PC-3 (cell line): ENCODE measurements around the gene DAND5. TPM values are rescaled to one million over a fixed set of nuclear protein-coding genes. Genes with fewer than 3 reads are reported as not detected.
"Not testable (repeated sequence)": the region's sequence is repeated elsewhere in the genome, so short reads cannot be mapped to it uniquely, and the experiment has no call there.

ENCODE experiments used
- ATAC-seq: fragments of 200-7000 bp; cut with Tn5 transposase; 2 replicates; pipeline ENCODE4 v1.9.1; 2020; ENCODE audit warnings: mild to moderate bottlenecking, moderate library complexity
- BruUV-seq: library from RNA; stranded (reverse); fragments of 400-500 nt; replicated peaks from 2 replicates; lab custom pipeline; 2021; lab: Mats Ljungman, UMichigan
- CTCF ChIA-PET: fragments of 300-600 bp; sonication (Branson Sonifier 250); formaldehyde crosslinking; loops from one replicate; lab custom pipeline; 2022; ENCODE audit warnings: antibody characterized with exemption; lab: Charles Lee
- POLR2A ChIA-PET: fragments of 300-600 bp; sonication (Branson Sonifier 250); formaldehyde crosslinking; loops from one replicate; lab custom pipeline; 2022; ENCODE audit warnings: antibody characterized with exemption; ENCODE audit not compliant: unreplicated experiment; lab: Charles Lee
- DNase-seq: peaks from one replicate; pipeline ENCODE4 v3.0.0-alpha.2; 2015
- H2AFZ ChIP-seq: fragments of 300-600 bp; sonication (generic); 2 replicates; pipeline ENCODE4 v1.6.0; 2016; ENCODE audit warnings: antibody characterized with exemption, low read length
- H3F3A ChIP-seq: fragments of 300-600 bp; sonication (generic); one replicate; pipeline ENCODE4 v1.6.0; 2017; ENCODE audit warnings: antibody characterized with exemption, low read length, control low read depth, mild to moderate bottlenecking; ENCODE audit not compliant: unreplicated experiment
- H3K27ac ChIP-seq: fragments of 300-600 bp; sonication (generic); 2 replicates; pipeline ENCODE4 v1.5.1; 2016; ENCODE audit warnings: mild to moderate bottlenecking, low read length
- H3K27me3 ChIP-seq: fragments of 300-600 bp; sonication (generic); 2 replicates; pipeline ENCODE4 v1.6.1; 2016; ENCODE audit warnings: low read length, mixed read lengths
- H3K36me3 ChIP-seq: fragments of 300-600 bp; sonication (generic); 2 replicates; pipeline ENCODE4 v1.6.1; 2016; ENCODE audit warnings: low read depth, mixed run types, low read length, mixed read lengths
- H3K4me1 ChIP-seq: fragments of 300-600 bp; sonication (generic); 2 replicates; pipeline ENCODE4 v1.5.1; 2016; ENCODE audit warnings: low read length; ENCODE audit not compliant: insufficient read depth
- H3K4me2 ChIP-seq: fragments of 300-600 bp; sonication (generic); 2 replicates; pipeline ENCODE4 v1.6.0; 2016; ENCODE audit warnings: low read length
- H3K4me3 ChIP-seq: fragments of 300-600 bp; sonication (generic); 2 replicates; pipeline ENCODE4 v1.5.1; 2016; ENCODE audit warnings: mild to moderate bottlenecking, low read length, mixed read lengths
- H3K79me2 ChIP-seq: fragments of 300-600 bp; sonication (generic); 2 replicates; pipeline ENCODE4 v1.6.1; 2017; ENCODE audit warnings: low read length, mixed read lengths
- H3K9ac ChIP-seq: fragments of 300-600 bp; sonication (generic); 2 replicates; pipeline ENCODE4 v1.6.0; 2016; ENCODE audit warnings: mild to moderate bottlenecking, low read length
- H3K9me2 ChIP-seq: fragments of 300-600 bp; sonication (generic); replicated peaks from 2 replicates; pipeline ENCODE4 v1.6.1; 2016; ENCODE audit warnings: mixed run types, low read length, mixed read lengths
- H3K9me3 ChIP-seq: fragments of 300-600 bp; sonication (generic); 2 replicates; pipeline ENCODE4 v1.6.1; 2016; ENCODE audit warnings: low read length, mixed read lengths
- H4K20me1 ChIP-seq: fragments of 300-600 bp; sonication (generic); 2 replicates; pipeline ENCODE4 v1.6.1; 2016; ENCODE audit warnings: low read length, mixed read lengths
- EZH2 ChIP-seq: fragments of 300-600 bp; sonication (generic); IDR thresholded peaks from one replicate; pipeline ENCODE4 v1.6.1; 2017; ENCODE audit warnings: antibody characterized with exemption, mild to moderate bottlenecking, low read length; ENCODE audit not compliant: unreplicated experiment
- EZH2phosphoT487 ChIP-seq: fragments of 300-600 bp; sonication (generic); IDR thresholded peaks from 2 replicates; pipeline ENCODE4 v1.6.1; 2018; ENCODE audit warnings: mild to moderate bottlenecking, antibody characterized with exemption, low read length, borderline replicate concordance
- intact Hi-C: fragments of 100-400 bp; cut with micrococcal nuclease; formaldehyde crosslinking; loops from 2 replicates; pipeline ENCODE4 v1.9.0; 2023
- total RNA-seq: library from RNA; depleted of rRNA; stranded (reverse); fragments of >200 nt; gene quantifications from 2 replicates; pipeline ENCODE4 v1.2.3, GENCODE V29; 2014
- TF ChIP-seq, protein P1 (sequence below): fragments of 300-600 bp; sonication (generic); conservative IDR thresholded peaks from 2 replicates; pipeline ENCODE4 v1.5.1; 2017; ENCODE audit warnings: antibody characterized with exemption, low read depth, mild to moderate bottlenecking, low read length

Gene DAND5
- total RNA-seq, 1 experiment from 2014 or later = 0.55 TPM

DNA sequence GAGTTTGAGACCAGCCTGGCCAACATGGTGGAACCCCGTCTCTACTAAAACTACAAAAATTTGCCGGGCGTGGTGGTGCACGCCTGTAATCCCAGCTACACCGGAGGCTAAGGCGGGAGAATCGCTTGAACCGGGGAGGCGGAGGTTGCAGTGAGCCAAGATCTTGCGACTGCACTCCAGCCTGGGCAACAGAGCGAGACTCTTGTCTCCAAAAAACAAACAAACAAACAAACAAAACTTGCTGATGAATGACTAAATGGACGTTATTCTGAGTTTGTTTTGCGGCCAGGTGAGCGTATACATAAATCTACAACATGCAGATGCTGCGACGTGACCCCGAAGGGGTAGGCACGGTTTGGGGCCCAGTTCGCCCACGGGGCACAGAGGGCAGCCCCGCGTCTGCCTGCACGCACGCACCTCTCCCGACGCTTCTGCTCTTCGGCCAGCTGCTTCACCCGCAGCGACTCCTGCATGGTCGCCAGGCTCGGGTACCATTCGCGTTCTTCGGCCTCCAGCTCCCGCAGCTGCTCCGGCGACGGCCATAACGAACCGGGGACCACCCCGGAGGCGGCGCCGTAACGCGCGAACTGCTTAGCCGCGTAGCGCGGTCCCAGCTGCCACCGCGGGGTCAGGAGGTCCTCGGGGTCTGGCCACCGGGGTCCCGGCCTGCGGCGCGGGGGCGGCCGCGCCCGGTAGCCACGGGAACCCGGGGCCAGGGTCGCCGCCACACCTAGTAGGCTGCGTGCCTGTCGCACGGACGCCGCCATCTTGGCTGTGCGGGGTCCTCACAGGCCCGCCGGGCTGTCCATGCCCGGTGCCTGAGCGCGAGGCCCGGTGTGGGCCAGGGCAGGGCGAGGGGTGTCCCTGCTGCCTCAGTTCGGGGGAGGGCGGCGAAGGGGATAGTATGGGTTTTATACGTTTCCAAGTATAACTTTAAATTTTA is 12.7 kb upstream of the DAND5 start, which contains the start of gene GADD45GIP1:
Gene GADD45GIP1 (minus strand): TSS at position 778 of the 943 bp plus-strand sequence. CDS start 11 bp downstream, at position 767.
- no peak for TF ChIP-seq EZH2phosphoT487
- no peak for TF ChIP-seq EZH2
- TF ChIP-seq, protein P1, sequence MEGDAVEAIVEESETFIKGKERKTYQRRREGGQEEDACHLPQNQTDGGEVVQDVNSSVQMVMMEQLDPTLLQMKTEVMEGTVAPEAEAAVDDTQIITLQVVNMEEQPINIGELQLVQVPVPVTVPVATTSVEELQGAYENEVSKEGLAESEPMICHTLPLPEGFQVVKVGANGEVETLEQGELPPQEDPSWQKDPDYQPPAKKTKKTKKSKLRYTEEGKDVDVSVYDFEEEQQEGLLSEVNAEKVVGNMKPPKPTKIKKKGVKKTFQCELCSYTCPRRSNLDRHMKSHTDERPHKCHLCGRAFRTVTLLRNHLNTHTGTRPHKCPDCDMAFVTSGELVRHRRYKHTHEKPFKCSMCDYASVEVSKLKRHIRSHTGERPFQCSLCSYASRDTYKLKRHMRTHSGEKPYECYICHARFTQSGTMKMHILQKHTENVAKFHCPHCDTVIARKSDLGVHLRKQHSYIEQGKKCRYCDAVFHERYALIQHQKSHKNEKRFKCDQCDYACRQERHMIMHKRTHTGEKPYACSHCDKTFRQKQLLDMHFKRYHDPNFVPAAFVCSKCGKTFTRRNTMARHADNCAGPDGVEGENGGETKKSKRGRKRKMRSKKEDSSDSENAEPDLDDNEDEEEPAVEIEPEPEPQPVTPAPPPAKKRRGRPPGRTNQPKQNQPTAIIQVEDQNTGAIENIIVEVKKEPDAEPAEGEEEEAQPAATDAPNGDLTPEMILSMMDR = no peak
- H2AFZ ChIP-seq = peak within 1 kb of the TSS; percentile 99
- POLR2A ChIA-PET = interaction anchor here (0.7 kb wide), 1 partner anchor 19 kb away, joined by 3 read pairs; no protein-coding TSS in a partner anchor
- CTCF ChIA-PET = interaction anchor here (0.6 kb wide), 1 partner anchor 147 kb away, joined by 19 read pairs; no protein-coding TSS in a partner anchor
- BruUV-seq = no TSS peak
- peak within 1 kb of the TSS; percentile 92 for H3K9ac ChIP-seq
- ATAC-seq = peak; percentile 82
- peaks cover 15% of the 10 kb centered on the region; the same call in 1 of the 2 replicates for H3K36me3 ChIP-seq
- no peaks in the 10 kb centered on the region for H3K9me3 ChIP-seq
- peaks cover 50% of the 10 kb centered on the region for H3K79me2 ChIP-seq
- H3K4me2 ChIP-seq = peak within 1 kb of the TSS; percentile 87
- peaks cover 20% of the 10 kb centered on the region for H3K4me1 ChIP-seq
- peak; percentile 91 for DNase-seq
- H4K20me1 ChIP-seq = no peaks in the 10 kb centered on the region
- peaks cover 5% of the 10 kb centered on the region for H3F3A ChIP-seq
- peak within 1 kb of the TSS; percentile 73 for H3K4me3 ChIP-seq
- intact Hi-C loops = no loop called here
- H3K27me3 ChIP-seq = no peaks in the 10 kb centered on the region
- peak within 1 kb of the TSS; percentile 66 for H3K27ac ChIP-seq
- H3K9me2 ChIP-seq = no peaks in the 10 kb centered on the region

DNA sequence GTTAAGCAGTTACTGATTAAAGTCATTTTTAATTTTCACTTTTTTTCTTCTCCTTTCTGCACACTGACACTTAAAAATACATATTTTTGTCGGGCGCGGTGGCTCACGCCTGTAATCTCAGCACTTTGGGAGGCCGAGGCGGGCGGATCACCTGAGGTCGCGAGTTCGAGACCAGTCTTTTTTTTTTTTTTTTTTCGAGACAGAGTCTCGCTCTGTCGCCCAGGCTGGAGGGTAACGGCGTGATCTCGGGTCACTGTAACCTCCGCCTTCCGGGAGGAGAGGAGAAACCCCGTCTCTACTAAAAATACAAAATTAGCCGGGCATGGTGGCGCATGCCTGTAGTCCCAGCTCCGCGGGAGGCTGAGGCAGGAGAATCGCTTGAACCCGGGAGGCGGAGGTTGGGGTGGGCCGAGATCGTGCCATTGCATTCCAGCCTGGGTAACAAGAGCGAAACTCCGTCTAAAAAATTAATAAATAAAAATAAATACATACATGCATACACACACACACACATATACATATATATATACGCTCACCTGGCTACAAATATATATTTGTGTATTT is 11.9 kb upstream of the DAND5 start:
- CTCF ChIA-PET, H3K9me2 ChIP-seq, H3K9me3 ChIP-seq, BruUV-seq, intact Hi-C loops, H3F3A ChIP-seq, H4K20me1 ChIP-seq, POLR2A ChIA-PET, DNase-seq, H3K27me3 ChIP-seq: not testable (repeated sequence)
- Histone ChIP-seq H3K4me2 (peak overlapping the region; percentile 87), H2AFZ (peak overlapping the region; percentile 99), H3K79me2 (peaks cover 50% of the 10 kb centered on the region), H3K9ac (peak overlapping the region; percentile 92), H3K4me1 (peaks cover 18% of the 10 kb centered on the region), H3K36me3 (peaks cover 14% of the 10 kb centered on the region; the same call in 1 of the 2 replicates), H3K27ac (peak overlapping the region; percentile 66), H3K4me3 (peak overlapping the region; percentile 73)
- peak; percentile 3; the same call in 1 of the 2 replicates for ATAC-seq

DNA sequence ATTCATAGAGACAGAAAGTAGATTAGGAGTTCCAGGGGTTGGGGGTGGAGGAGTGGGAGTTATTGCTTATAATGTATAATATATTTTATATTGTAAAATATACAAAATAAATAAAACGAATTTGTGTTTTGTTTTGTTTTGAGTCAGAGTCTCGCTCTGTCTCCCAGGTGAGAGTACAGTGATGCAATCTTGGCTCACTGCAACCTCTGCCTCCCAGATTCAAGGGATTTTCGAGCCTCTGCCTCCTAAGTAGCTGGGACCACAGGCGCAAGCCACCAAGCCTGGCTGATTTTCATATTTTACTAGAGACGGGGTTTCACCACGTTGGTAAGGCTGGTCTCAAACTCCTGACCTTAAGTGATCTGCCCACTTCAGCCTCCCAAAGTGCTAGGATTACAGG is 9.9 kb upstream of the DAND5 start:
- no TSS peak for BruUV-seq
- no peak for DNase-seq
- no peak overlapping the region for H3K9ac ChIP-seq
- ChIA-PET POLR2A (no interaction called here), CTCF (no interaction called here)
- no peaks in the 10 kb centered on the region for H3K9me3 ChIP-seq
- H3K4me1 ChIP-seq = peaks cover 9% of the 10 kb centered on the region; the same call in 1 of the 2 replicates
- no peaks in the 10 kb centered on the region for H3K27me3 ChIP-seq
- no peaks in the 10 kb centered on the region for H4K20me1 ChIP-seq
- H3K4me2 ChIP-seq = no peak overlapping the region
- peaks cover 35% of the 10 kb centered on the region for H3K79me2 ChIP-seq
- H2AFZ ChIP-seq = no peak overlapping the region
- H3K9me2 ChIP-seq = no peaks in the 10 kb centered on the region
- peaks cover 2% of the 10 kb centered on the region; the same call in 1 of the 2 replicates for H3K36me3 ChIP-seq
- H3K4me3 ChIP-seq = no peak overlapping the region
- ATAC-seq = no peak
- intact Hi-C loops = no loop called here
- TF ChIP-seq, protein P1 = no peak
- no peak for TF ChIP-seq EZH2phosphoT487
- TF ChIP-seq EZH2 = no peak
- H3F3A ChIP-seq = peaks cover 5% of the 10 kb centered on the region
- H3K27ac ChIP-seq = no peak overlapping the region
